Activated CD4-positive, alpha-beta memory T cell treated with anti-CD3 and anti-CD28 coated beads for 36 hours (primary cell): ENCODE measurements around the gene STAM2. TPM values are rescaled to one million over a fixed set of nuclear protein-coding genes. Genes with fewer than 3 reads are reported as not detected.
A peak's percentile ranks its signal among the peaks of the same experiment; 100 is the strongest.
"Not testable (repeated sequence)": the region's sequence is repeated elsewhere in the genome, so short reads cannot be mapped to it uniquely, and the experiment has no call there.

ENCODE experiments used
- CTCF ChIA-PET: fragments of 350-600 bp; sonication (Branson Sonifier 250); formaldehyde crosslinking; loops from one replicate; lab custom pipeline; 2021; ENCODE audit warnings: antibody characterized with exemption, inconsistent platforms; lab: Charles Lee
- POLR2A ChIA-PET: fragments of 350-600 bp; sonication (Branson Sonifier 250); formaldehyde crosslinking; loops from one replicate; lab custom pipeline; 2021; ENCODE audit warnings: antibody characterized with exemption; lab: Charles Lee
- DNase-seq: peaks from one replicate; pipeline ENCODE4 v3.0.0-alpha.2; 2020
- H3K27ac Mint-ChIP-seq: one replicate; pipeline ENCODE4 v1.8.0; 2021; ENCODE audit warnings: mixed read lengths
- H3K27me3 Mint-ChIP-seq: one replicate; pipeline ENCODE4 v1.8.0; 2021; ENCODE audit warnings: mixed read lengths
- H3K36me3 Mint-ChIP-seq: one replicate; pipeline ENCODE4 v1.8.0; 2021; ENCODE audit warnings: mixed read lengths
- H3K4me1 Mint-ChIP-seq: one replicate; pipeline ENCODE4 v1.8.0; 2021; ENCODE audit warnings: low read depth, mixed read lengths
- H3K4me3 Mint-ChIP-seq: one replicate; pipeline ENCODE4 v1.8.0; 2021; ENCODE audit warnings: mild to moderate bottlenecking, mixed read lengths
- H3K9me3 Mint-ChIP-seq: one replicate; pipeline ENCODE4 v1.8.0; 2021; ENCODE audit warnings: mixed read lengths
- intact Hi-C: fragments of 100-400 bp; cut with micrococcal nuclease; formaldehyde crosslinking; loops from one replicate; pipeline ENCODE4 v1.15.1; 2023
- total RNA-seq, 2 experiments: library from RNA; stranded (reverse); gene quantifications; one replicate each; pipeline ENCODE4 v1.2.3, GENCODE V29; 2021

STAM2 gene
- total RNA-seq, 2 experiments from 2014 or later = 16.4 to 17.6 TPM

DNA sequence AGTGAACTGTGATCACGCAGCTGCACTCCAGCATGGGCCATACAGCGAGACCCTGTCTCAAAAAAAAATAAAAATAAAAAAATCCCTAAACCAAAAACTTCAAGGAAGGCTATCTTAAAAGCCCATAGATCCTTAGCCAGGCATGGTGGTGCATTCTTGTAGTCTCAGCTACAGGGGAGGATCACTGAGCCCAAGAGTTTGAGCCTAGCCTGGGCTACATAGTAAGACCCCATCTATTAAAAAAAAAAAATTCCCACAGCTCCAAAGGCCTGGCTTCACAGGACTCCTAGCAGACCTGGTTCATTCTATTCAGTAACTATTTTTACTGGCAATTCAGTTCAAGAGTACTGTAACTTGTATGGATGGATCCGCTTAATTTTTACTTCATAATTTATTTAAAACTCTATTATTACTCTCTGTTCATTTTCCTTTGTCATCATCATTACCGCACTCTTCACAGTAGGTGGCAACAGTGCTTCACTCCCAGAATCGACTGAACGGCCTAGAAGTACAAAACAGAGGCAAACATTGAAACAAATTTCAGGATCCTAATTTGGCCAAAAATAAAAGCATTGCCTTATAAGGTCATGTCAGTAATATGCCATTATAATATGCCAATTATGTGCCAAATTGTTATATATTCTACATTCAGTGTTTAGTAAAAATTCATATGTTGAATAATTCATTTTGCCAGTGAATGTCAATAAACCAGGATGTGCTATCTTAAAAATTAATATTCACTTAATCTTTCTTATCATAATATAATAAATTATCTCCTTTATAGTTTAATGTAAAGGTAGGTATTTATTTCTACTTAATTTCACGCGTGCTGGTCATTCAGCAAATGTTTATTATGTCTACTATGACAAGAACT lies 14.3 kb upstream of the STAM2 start:
- Mint-ChIP-seq H3K36me3 (no peaks in the 10 kb centered on the region), H3K27me3 (peaks cover 28% of the 10 kb centered on the region), H3K4me1 (no peaks in the 10 kb centered on the region), H3K9me3 (no peaks in the 10 kb centered on the region), H3K4me3 (no peak overlapping the region), H3K27ac (no peak overlapping the region)
- ChIA-PET CTCF (interaction anchor here (0.6 to 1.2 kb wide), 7 partner anchors 10 to 446 kb away, joined by 3 to 15 read pairs (median 3); partner anchors contain the start of gene STAM2), POLR2A (no interaction called here)
- no peak for DNase-seq
- intact Hi-C loops = loop anchor here (1.0 to 2.0 kb wide), 2 partner anchors 437 to 445 kb away; no protein-coding TSS in a partner anchor

DNA sequence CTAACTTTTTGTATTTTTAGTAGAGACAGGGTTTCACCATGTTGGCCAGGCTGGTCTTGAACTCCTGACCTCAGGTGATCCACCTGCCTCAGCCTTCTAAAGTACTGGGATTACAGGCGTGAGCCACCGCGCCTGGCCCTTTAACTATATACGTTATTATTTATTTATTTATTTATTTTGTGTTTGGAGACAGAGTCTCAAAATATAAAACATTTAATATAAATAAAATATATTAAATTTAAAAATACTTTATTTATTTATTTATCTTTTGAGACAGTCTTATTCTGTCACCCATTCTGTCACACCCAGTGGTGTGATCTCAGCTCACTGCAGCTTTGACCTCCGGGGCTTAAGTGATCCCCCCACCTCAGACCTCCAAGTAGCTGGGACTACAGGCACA lies 11.2 kb upstream of the STAM2 start:
- H3K4me3 Mint-ChIP-seq, H3K9me3 Mint-ChIP-seq, DNase-seq, intact Hi-C loops, H3K27ac Mint-ChIP-seq, H3K4me1 Mint-ChIP-seq, H3K36me3 Mint-ChIP-seq, POLR2A ChIA-PET: not testable (repeated sequence)
- CTCF ChIA-PET = interaction anchor here (0.8 to 1.0 kb wide), 2 partner anchors 448 to 449 kb away, joined by 3 to 4 read pairs; no protein-coding TSS in a partner anchor
- peaks cover 20% of the 10 kb centered on the region for H3K27me3 Mint-ChIP-seq

DNA sequence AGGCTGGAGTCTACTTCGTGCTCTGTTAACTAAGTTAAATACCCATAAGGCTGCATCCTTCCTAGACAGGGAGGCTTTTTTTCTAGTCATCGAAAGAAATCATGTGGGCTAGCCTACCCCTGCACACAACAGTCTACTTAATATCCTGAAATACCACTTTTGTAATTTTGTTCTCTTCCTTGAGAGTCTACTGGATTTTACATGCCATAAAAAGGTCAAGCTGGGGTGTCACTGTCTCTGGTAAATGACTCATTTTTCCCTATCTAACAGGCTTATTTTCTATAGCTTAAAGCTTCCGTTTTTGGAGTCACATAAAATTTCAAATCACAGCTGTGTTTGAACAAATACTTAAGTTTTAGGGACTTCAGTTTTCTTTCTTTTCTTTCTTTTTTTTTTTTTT lies 10.7 kb upstream of the STAM2 start:
- Mint-ChIP-seq H3K4me1 (peaks cover 4% of the 10 kb centered on the region), H3K9me3 (no peaks in the 10 kb centered on the region), H3K4me3 (no peak overlapping the region), H3K27ac (no peak overlapping the region), H3K27me3 (peaks cover 18% of the 10 kb centered on the region), H3K36me3 (no peaks in the 10 kb centered on the region)
- intact Hi-C loops = no loop called here
- no peak for DNase-seq
- CTCF ChIA-PET = no interaction called here
- POLR2A ChIA-PET = no interaction called here

DNA sequence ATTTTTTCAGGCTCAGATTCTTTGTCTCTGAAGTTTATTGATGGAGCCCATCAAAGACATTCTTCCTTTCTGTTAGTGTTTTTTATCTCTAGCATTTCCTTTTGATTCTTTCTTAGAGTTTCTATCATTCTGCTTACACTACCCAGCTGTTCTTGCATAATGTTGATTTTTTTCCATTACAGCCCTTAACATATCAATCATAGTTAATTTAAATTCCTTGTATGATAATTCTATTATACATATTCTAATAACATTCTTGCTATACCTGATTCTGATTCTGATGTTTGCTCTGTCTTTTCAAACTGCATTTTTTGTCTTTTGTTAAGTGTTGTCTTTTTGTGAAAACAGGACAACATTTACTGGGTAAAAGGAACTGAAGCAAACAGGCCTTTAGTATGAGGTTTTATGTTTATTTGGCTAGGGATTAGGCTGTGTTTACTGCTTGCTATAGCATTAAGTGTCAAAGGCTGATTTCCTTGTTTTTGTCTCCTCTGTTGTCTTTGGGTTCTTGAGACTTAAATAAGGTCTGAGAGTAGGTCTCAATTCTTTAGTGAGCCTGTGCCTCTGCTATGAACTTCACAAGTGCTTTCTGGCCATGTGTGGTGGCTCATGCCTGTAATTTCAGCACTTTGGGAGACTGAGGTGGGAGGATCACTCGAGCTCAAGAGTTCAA lies 8.0 kb upstream of the STAM2 start:
- CTCF ChIA-PET = interaction anchor here (1.4 to 2.2 kb wide), 3 partner anchors 8 to 453 kb away, joined by 3 to 5 read pairs (median 5); partner anchors contain the start of gene STAM2
- no peaks in the 10 kb centered on the region for H3K36me3 Mint-ChIP-seq

DNA sequence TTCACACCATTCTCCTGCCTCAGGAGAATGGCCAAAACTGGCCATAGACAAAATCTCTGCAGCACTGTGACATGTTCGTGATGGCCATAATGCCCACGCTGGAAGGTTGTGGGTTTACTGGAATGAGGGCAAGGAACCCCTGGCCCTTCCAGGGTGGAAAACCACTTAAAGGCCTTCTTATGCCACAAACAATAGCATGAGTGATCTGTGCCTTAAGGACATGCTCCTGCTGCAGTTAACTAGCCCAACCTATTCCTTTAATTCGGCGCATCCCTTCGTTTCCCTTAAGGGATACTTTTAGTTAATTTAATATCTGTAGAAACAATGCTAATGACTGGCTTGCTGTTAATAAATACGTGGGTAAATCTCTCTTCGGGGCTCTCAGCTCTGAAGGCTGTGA lies 2.1 kb upstream of the STAM2 start:
- not testable (repeated sequence) for DNase-seq, H3K27ac Mint-ChIP-seq, H3K9me3 Mint-ChIP-seq, H3K27me3 Mint-ChIP-seq, H3K36me3 Mint-ChIP-seq, H3K4me3 Mint-ChIP-seq
- intact Hi-C loops = loop anchor here (2.0 to 10.0 kb wide), 6 partner anchors 80 to 893 kb away; partner anchors contain the start of genes ARL5A, CACNB4, FMNL2 and NMI
- H3K4me1 Mint-ChIP-seq = peaks cover 15% of the 10 kb centered on the region
- ChIA-PET POLR2A (interaction anchor here (0.7 to 1.2 kb wide), 2 partner anchors 457 to 491 kb away, joined by 5 to 8 read pairs; no protein-coding TSS in a partner anchor), CTCF (interaction anchor here (1.7 kb wide), 1 partner anchor 458 kb away, joined by 9 read pairs; no protein-coding TSS in a partner anchor)

More for the DNA sequence above, 8.0 kb upstream of the STAM2 start:
- H3K4me3 Mint-ChIP-seq = no peak overlapping the region
- intact Hi-C loops = no loop called here
- H3K27me3 Mint-ChIP-seq = peaks cover 19% of the 10 kb centered on the region
- POLR2A ChIA-PET = no interaction called here
- no peak overlapping the region for H3K27ac Mint-ChIP-seq
- H3K9me3 Mint-ChIP-seq = no peaks in the 10 kb centered on the region
- DNase-seq = no peak
- peaks cover 4% of the 10 kb centered on the region for H3K4me1 Mint-ChIP-seq

DNA sequence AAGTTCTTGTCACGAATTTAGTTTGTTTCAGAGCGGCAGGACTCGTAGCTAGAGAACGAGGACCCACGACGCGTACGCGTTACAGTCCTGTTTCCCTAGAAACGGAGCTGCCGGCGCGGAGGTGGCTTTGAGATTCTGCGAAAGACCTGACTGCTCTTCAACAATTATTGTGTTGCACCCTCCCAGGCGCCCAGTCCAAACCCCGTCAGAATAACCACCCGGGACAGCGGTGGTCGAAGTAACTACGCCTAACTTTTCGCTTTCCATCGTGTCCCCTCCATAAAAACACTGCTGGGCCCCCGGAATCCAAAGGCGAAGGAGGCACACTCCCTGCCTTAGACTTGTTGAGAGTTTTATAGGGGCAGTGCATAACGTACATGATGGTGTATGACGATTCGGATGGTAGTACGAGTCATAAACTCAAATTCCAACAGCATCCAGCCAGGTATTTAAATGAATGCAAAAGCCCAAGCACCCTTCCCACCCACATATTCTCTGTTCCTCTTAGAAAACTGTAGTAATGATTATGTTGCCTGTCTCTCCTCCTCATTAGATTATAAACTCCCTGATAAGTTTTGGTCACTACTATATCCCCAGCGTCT lies 651 bp upstream of the STAM2 start:
- peaks cover 5% of the 10 kb centered on the region for H3K36me3 Mint-ChIP-seq

DNA sequence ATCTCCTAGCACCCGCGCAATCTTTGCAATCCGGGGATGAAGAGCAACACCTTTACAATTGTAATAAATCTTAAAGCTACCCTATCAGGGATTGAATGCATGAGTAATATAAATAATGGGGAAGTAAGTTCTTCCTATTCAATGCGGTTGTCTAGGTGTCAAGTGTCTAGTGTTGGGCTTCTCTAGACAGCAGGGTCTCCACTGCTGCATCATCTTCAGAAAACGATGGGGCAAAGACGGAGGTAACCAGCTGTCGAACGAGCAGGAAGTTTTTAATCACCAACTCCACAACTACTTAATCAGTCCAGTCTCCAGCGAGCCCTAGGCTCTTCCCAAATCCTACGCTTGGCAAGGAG lies 573 bp downstream of the STAM2 start:
- POLR2A ChIA-PET = no interaction called here
- H3K4me3 Mint-ChIP-seq = peak overlapping the region; percentile 96
- DNase-seq = no peak
- intact Hi-C loops = loop anchor here (1.0 to 10.0 kb wide), 5 partner anchors 9 to 890 kb away; partner anchors contain the start of genes ARL5A, ARL6IP6, CACNB4 and NMI
- H3K27ac Mint-ChIP-seq = peak overlapping the region; percentile 99
- peaks cover 5% of the 10 kb centered on the region for H3K36me3 Mint-ChIP-seq
- peaks cover 3% of the 10 kb centered on the region for H3K27me3 Mint-ChIP-seq
- no peaks in the 10 kb centered on the region for H3K9me3 Mint-ChIP-seq
- CTCF ChIA-PET = interaction anchor here (1.2 to 4.3 kb wide), 4 partner anchors 14 to 569 kb away, joined by 3 to 63 read pairs (median 6); no protein-coding TSS in a partner anchor
- H3K4me1 Mint-ChIP-seq = peaks cover 28% of the 10 kb centered on the region

More for the DNA sequence above, 651 bp upstream of the STAM2 start:
- Mint-ChIP-seq H3K27ac (peak overlapping the region; percentile 99), H3K9me3 (no peaks in the 10 kb centered on the region), H3K4me3 (peak overlapping the region; percentile 96), H3K27me3 (peaks cover 3% of the 10 kb centered on the region), H3K4me1 (peaks cover 26% of the 10 kb centered on the region)
- DNase-seq = no peak
- POLR2A ChIA-PET = interaction anchor here (0.8 to 1.2 kb wide), 2 partner anchors 462 to 542 kb away, joined by 3 read pairs; no protein-coding TSS in a partner anchor
- intact Hi-C loops = loop anchor here (1.0 to 10.0 kb wide), 9 partner anchors 79 to 891 kb away; partner anchors contain the start of genes ARL5A, CACNB4, FMNL2 and NMI
- CTCF ChIA-PET = interaction anchor here (0.5 to 4.3 kb wide), 22 partner anchors 8 to 683 kb away, joined by 3 to 63 read pairs (median 3); no protein-coding TSS in a partner anchor

DNA sequence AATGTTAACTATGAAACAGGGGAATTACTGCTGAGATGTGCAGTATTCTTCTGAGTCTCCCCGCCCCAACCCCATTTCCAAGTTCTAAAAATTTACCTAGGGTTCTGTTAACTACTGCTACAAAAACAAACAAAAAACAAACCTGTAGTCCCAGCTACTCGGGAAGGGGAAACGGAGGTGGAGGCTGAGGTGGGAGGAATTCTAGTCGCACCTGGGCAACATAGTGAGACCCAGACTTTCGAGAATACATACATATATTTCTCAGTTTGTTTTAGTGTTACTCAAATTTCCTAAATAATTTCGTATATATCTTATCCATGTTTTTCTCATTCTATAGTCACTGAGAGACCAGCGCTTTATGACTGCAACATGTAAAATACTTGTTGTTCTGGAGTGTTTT lies 989 bp downstream of the STAM2 start:
- Mint-ChIP-seq H3K36me3 (peaks cover 5% of the 10 kb centered on the region), H3K9me3 (no peaks in the 10 kb centered on the region), H3K27me3 (no peaks in the 10 kb centered on the region), H3K4me3 (peak overlapping the region; percentile 96), H3K27ac (peak overlapping the region; percentile 28), H3K4me1 (peaks cover 31% of the 10 kb centered on the region)
- no peak for DNase-seq
- intact Hi-C loops = loop anchor here (10.0 kb wide), 1 partner anchor 890 kb away; the partner anchor contains the start of gene NMI
- CTCF ChIA-PET = interaction anchor here (1.2 to 4.3 kb wide), 3 partner anchors 15 to 460 kb away, joined by 3 to 63 read pairs (median 6); no protein-coding TSS in a partner anchor
- POLR2A ChIA-PET = no interaction called here

DNA sequence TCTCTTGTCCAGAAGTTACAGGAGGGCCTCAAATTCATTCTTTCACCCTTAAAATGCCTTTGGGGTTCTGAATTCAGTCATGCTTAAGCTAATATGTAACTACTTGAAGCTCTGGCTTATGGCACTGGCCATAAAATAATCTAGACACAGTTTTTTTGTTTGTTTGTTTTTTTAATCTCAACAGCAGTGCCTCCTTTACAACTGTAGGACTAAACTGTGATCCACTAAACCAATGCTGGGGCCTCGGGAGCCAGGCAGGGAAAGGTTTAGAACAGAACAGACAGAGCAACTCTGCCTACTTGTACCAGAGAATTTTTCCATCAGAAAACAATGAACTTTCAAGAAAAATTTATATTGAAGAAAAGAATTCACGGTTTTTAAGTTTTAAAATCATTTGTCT lies 1.7 kb downstream of the STAM2 start:
- no peak for DNase-seq
- CTCF ChIA-PET = interaction anchor here (4.3 kb wide), 1 partner anchor 461 kb away, joined by 63 read pairs; no protein-coding TSS in a partner anchor
- Mint-ChIP-seq H3K27me3 (no peaks in the 10 kb centered on the region), H3K36me3 (peaks cover 6% of the 10 kb centered on the region), H3K9me3 (no peaks in the 10 kb centered on the region), H3K27ac (no peak overlapping the region), H3K4me3 (no peak overlapping the region), H3K4me1 (peaks cover 35% of the 10 kb centered on the region)
- intact Hi-C loops = loop anchor here (10.0 kb wide), 1 partner anchor 889 kb away; the partner anchor contains the start of gene NMI
- POLR2A ChIA-PET = interaction anchor here (0.6 kb wide), 1 partner anchor 731 kb away, joined by 3 read pairs; no protein-coding TSS in a partner anchor

DNA sequence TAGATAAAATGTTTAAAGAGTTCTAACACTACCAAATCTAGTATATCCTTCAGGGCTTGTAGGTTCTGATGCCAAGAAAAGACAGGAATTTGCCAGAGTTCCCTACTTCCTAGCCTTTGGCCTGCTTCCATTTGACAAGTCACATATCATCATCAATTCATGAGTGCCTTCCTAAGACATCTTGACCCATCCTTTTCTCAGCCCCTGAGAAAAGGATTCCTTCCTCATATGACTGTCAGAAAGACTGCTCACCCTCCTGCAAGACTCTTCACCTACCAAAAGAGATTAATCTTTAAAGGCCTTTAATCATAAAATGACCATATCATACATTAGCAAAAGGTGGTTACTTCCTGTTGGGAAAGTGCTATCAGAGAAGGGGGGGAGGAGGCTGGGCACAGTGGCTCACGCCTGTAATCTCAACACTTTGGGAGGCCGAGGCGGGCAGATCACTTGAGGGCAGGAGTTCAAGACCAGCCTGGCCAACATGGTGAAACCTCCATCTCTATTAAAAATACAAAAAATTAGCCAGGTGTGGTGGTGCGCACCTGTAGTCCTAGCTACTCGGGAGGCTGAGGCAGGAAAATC lies 3.3 kb downstream of the STAM2 start:
- CTCF ChIA-PET = interaction anchor here (1.3 kb wide), 1 partner anchor 464 kb away, joined by 3 read pairs; no protein-coding TSS in a partner anchor
- H3K36me3 Mint-ChIP-seq, DNase-seq, H3K27ac Mint-ChIP-seq, H3K9me3 Mint-ChIP-seq, H3K4me3 Mint-ChIP-seq, POLR2A ChIA-PET, H3K27me3 Mint-ChIP-seq: not testable (repeated sequence)
- peaks cover 46% of the 10 kb centered on the region for H3K4me1 Mint-ChIP-seq
- intact Hi-C loops = loop anchor here (10.0 kb wide), 1 partner anchor 887 kb away; the partner anchor contains the start of gene NMI
